DMS114 treated with DMSO at 0.1 percent for 48 hours (cell line): ENCODE measurements around the gene INTS11.

ENCODE experiments used
- DNase-seq: peaks from one replicate; lab custom pipeline; 2025; ENCODE audit not compliant: unreplicated experiment; lab: John Stamatoyannopoulos, UW

INTS11 gene

GRCh38 chr1:1270813-1271212 lies 53.6 kb downstream of the INTS11 start:
- no peak for DNase-seq

GRCh38 chr1:1268284-1268682 lies 56.2 kb downstream of the INTS11 start:
- DNase-seq, result no peak

- DNase-seq, result no peak
Measured at GRCh38 chr1:1267488-1268283, 56.8 kb downstream of the INTS11 start.

- no peak for DNase-seq
Measured at GRCh38 chr1:1264868-1265272, 59.6 kb downstream of the INTS11 start.

GRCh38 chr1:1264026-1264425 lies 60.4 kb downstream of the INTS11 start:
- DNase-seq, result no peak

- no peak for DNase-seq
Measured at GRCh38 chr1:1262758-1263157, 61.7 kb downstream of the INTS11 start.

- DNase-seq, result no peak
Measured at GRCh38 chr1:1262071-1262470, 62.4 kb downstream of the INTS11 start.
